A549 (cell line): ENCODE data around the gene MCM3AP. TPM values are rescaled to one million over a fixed set of nuclear protein-coding genes. Genes with fewer than 3 reads are reported as not detected.

ENCODE experiments used
- ATAC-seq, 2 experiments: fragments of 200-7000 bp in 1 of 2; fragments of >200 bp in 1 of 2; cut with Nextera tagmentation in 1 of 2; cut with Tn5 transposase in 1 of 2; 3 replicates each; pipeline versions ENCODE4 v1.8.0 to v1.9.1; 2018 to 2020; ENCODE audit warnings: mild to moderate bottlenecking in 1 of 2, moderate library complexity in 1 of 2
- CTCF ChIA-PET: fragments of 300-600 bp; sonication (Branson Sonifier 250); formaldehyde crosslinking; extraction: SDS; loops from one replicate; lab custom pipeline; 2021; ENCODE audit warnings: antibody characterized with exemption, inconsistent platforms; lab: Yijun Ruan, JAX
- POLR2A ChIA-PET: fragments of 350-600 bp; formaldehyde crosslinking; extraction: SDS; loops from one replicate; lab custom pipeline; 2021; ENCODE audit warnings: antibody characterized with exemption, inconsistent platforms; lab: Yijun Ruan, JAX
- DNase-seq, 2 experiments: peaks; one replicate each; pipeline versions ENCODE4 v3.0.0 to v3.0.0-alpha.2; 2011 to 2016; ENCODE audit warnings: low read depth in 1 of 2, low spot score in 1 of 2
- FAIRE-seq: peaks from 2 replicates; lab custom pipeline; 2011; peaks lifted over from hg19 to GRCh38; lab: Jason Lieb, UNC
- H3K27ac ChIP-seq, 2 experiments: fragments of >200 bp; sonication (Bioruptor Twin); formaldehyde crosslinking; 3 replicates each; pipeline ENCODE4 v1.5.1; 2016 to 2017
- H3K4me1 ChIP-seq: fragments of >200 bp; sonication (Bioruptor Twin); formaldehyde crosslinking; 3 replicates; pipeline ENCODE4 v1.6.1; 2016
- H3K4me2 ChIP-seq: fragments of >200 bp; sonication (Bioruptor Twin); formaldehyde crosslinking; 3 replicates; pipeline ENCODE4 v1.6.1; 2016
- H3K4me3 ChIP-seq: fragments of >200 bp; sonication (Bioruptor Twin); formaldehyde crosslinking; 3 replicates; pipeline ENCODE4 v1.5.1; 2016
- H3K9me3 ChIP-seq: fragments of >200 bp; sonication (Bioruptor Twin); formaldehyde crosslinking; 3 replicates; pipeline ENCODE4 v1.6.1; 2016
- BHLHE40 ChIP-seq: IDR thresholded peaks from 2 replicates; pipeline ENCODE4 v1.6.1; 2012; ENCODE audit warnings: low read depth, low read length, inconsistent platforms
- CHD2 ChIP-seq: fragments of 150-350 bp; IDR thresholded peaks from 2 replicates; pipeline ENCODE4 v1.6.1; 2014; ENCODE audit warnings: low read length; ENCODE audit not compliant: partially characterized antibody
- CHD4 ChIP-seq: fragments of 200-600 bp; sonication (generic); IDR thresholded peaks from 2 replicates; pipeline ENCODE4 v1.6.1; 2016; ENCODE audit warnings: antibody characterized with exemption, mild to moderate bottlenecking, borderline replicate concordance
- HEYL ChIP-seq: fragments of 250-450 bp; sonication (Bioruptor Pico); IDR thresholded peaks from 2 replicates; pipeline ENCODE4 v1.8.0; 2021; ENCODE audit warnings: mild to moderate bottlenecking, moderate library complexity
- KDM5A ChIP-seq: fragments of 200-600 bp; sonication (generic); IDR thresholded peaks from 2 replicates; pipeline ENCODE4 v1.6.1; 2016; ENCODE audit warnings: antibody characterized with exemption, mild to moderate bottlenecking
- MAZ ChIP-seq: fragments of 150-350 bp; IDR thresholded peaks from 2 replicates; pipeline ENCODE4 v1.6.1; 2014; ENCODE audit warnings: antibody characterized with exemption, low read depth, low read length, borderline replicate concordance
- MYC ChIP-seq: IDR thresholded peaks from 2 replicates; pipeline ENCODE4 v1.6.1; 2012; ENCODE audit warnings: mild to moderate bottlenecking, inconsistent platforms, low read length, improper control_type of control experiment, borderline replicate concordance
- NFE2L2 ChIP-seq: fragments of 150-350 bp; conservative IDR thresholded peaks from 2 replicates; pipeline ENCODE4 v1.6.1; 2014; ENCODE audit warnings: low read length
- PHF8 ChIP-seq: fragments of 200-600 bp; sonication (generic); IDR thresholded peaks from 2 replicates; pipeline ENCODE4 v1.6.1; 2016; ENCODE audit warnings: low read depth, mild to moderate bottlenecking, antibody characterized with exemption, moderate library complexity, borderline replicate concordance
- POLR2A ChIP-seq: IDR thresholded peaks from 2 replicates; pipeline ENCODE4 v1.6.1; 2012; ENCODE audit warnings: mild to moderate bottlenecking, low read length
- RAD21 ChIP-seq, 2 experiments: fragments of >200 bp in 1 of 2; sonication (Bioruptor Twin) in 1 of 2; formaldehyde crosslinking in 1 of 2; IDR thresholded peaks in 1 of 2; conservative IDR thresholded peaks in 1 of 2; 2 replicates in 1 of 2; 3 replicates in 1 of 2; pipeline ENCODE4 v1.6.1; 2012 to 2018; ENCODE audit warnings: inconsistent platforms in 1 of 2
- RARB ChIP-seq: fragments of 250-450 bp; sonication (Bioruptor Pico); IDR thresholded peaks from 2 replicates; pipeline ENCODE4 v1.8.0; 2021; ENCODE audit warnings: mild to moderate bottlenecking, moderate library complexity
- RFX5 ChIP-seq: fragments of 450-650 bp; IDR thresholded peaks from 2 replicates; pipeline ENCODE4 v1.7.1; 2014; ENCODE audit warnings: antibody characterized with exemption, mild to moderate bottlenecking, moderate library complexity
- SMC3 ChIP-seq: fragments of >200 bp; sonication (Bioruptor Twin); formaldehyde crosslinking; IDR thresholded peaks from 3 replicates; pipeline ENCODE4 v1.6.1; 2018; ENCODE audit warnings: inconsistent platforms
- TFCP2L1 ChIP-seq: fragments of 250-450 bp; sonication (Bioruptor Pico); IDR thresholded peaks from 2 replicates; pipeline ENCODE4 v1.5.0; 2021; ENCODE audit warnings: mild to moderate bottlenecking
- TP53 ChIP-seq: fragments of 250-450 bp; sonication (Bioruptor Pico); IDR thresholded peaks from 2 replicates; pipeline ENCODE4 v1.5.0; 2021; ENCODE audit warnings: mild to moderate bottlenecking, moderate library complexity
- ZC3H11A ChIP-seq: fragments of 450-650 bp; IDR thresholded peaks from 2 replicates; pipeline ENCODE4 v1.6.1; 2014; ENCODE audit warnings: antibody characterized with exemption, mild to moderate bottlenecking
- ZFP36 ChIP-seq: fragments of 450-650 bp; IDR thresholded peaks from 2 replicates; pipeline ENCODE4 v1.6.1; 2014; ENCODE audit warnings: borderline replicate concordance; ENCODE audit not compliant: partially characterized antibody
- ZSCAN20 ChIP-seq: fragments of 250-450 bp; sonication (Bioruptor Pico); IDR thresholded peaks from 2 replicates; pipeline ENCODE4 v1.8.0; 2022; ENCODE audit warnings: mild to moderate bottlenecking, moderate library complexity
- WGBS: methylation state at CpG from one replicate; pipeline ENCODE4 v1.1.6; 2017; ENCODE audit errors: missing lambda C conversion rate; 5-methylcytosine and 5-hydroxymethylcytosine counted together
- polyA plus RNA-seq, 4 experiments: library from polyadenylated mRNA; depleted of rRNA in 3 of 4; stranded (reverse); fragments of >200 nt; fragmentation: RNase III in 1 of 4; extraction: RNeasy Plus Mini Kit Qiagen cat#74134 plus additional on column Dnase treatment in 1 of 4; gene quantifications; 2 replicates in 3 of 4; 3 replicates in 1 of 4; pipeline ENCODE4 v1.2.3, GENCODE V29; 2011 to 2017
- TF ChIP-seq, protein P1 (sequence below): fragments of 150-350 bp; IDR thresholded peaks from 2 replicates; pipeline ENCODE4 v1.6.1; 2014; ENCODE audit warnings: low read depth, mild to moderate bottlenecking, low read length
- TF ChIP-seq, protein P2 (sequence below): fragments of 250-450 bp; sonication (Bioruptor Pico); IDR thresholded peaks from 2 replicates; pipeline ENCODE4 v1.5.0; 2020; ENCODE audit warnings: low read depth, mild to moderate bottlenecking, moderate library complexity
- TF ChIP-seq, protein P3 (sequence below): fragments of >200 bp; sonication (Bioruptor Twin); formaldehyde crosslinking; IDR thresholded peaks from 2 replicates; pipeline ENCODE4 v1.6.1; 2016
- TF ChIP-seq, protein P4 (sequence below): IDR thresholded peaks from 2 replicates; pipeline ENCODE4 v1.6.1; 2012; ENCODE audit warnings: low read depth, borderline replicate concordance
- TF ChIP-seq, protein P5 (sequence below): fragments of >200 bp; sonication (Bioruptor Twin); formaldehyde crosslinking; IDR thresholded peaks from 3 replicates; pipeline ENCODE4 v1.5.1; 2016

Gene MCM3AP
- polyA plus RNA-seq, 2 of the 4 experiments (the other 2 are of a cell fraction): 41.2 to 43.6 TPM

DNA sequence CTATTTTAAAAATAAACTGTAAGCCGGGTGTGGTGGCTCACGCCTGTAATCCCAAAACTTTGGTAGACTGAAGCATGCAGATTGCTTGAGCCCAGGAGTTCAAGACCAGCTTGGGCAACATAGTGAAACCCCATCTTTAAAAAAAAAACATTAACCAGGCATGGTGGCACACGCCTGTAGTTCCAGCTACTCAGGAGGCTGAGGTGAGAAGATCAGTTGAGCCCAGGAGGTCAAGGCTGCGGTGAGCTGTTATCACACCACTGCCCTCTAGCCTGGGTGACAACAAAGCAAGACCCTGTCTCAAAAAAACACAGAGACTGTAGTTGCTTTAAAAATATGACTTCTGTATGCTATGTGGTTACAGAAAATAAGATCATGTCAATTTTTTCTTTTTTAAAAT is 32.6 kb downstream of the MCM3AP start:
- POLR2A ChIA-PET: no interaction called here
- no peak overlapping the region for H3K27ac ChIP-seq
- WGBS: 90% methylated on average over 4 of the region's 4 CpGs
- H3K4me1 ChIP-seq: no peaks in the 10 kb centered on the region
- CTCF ChIA-PET: interaction anchor here (0.9 kb wide), 2 partner anchors 12 to 109 kb away, joined by 3 read pairs; no protein-coding TSS in a partner anchor
- ATAC-seq (no peak), DNase-seq (no peak), FAIRE-seq (no peak)
- TF ChIP-seq CHD4 (no peak), POLR2A (no peak), MYC (no peak), CHD2 (no peak), KDM5A (no peak), RFX5 (no peak), RARB (CRISPR knock-in tag) (no peak), ZSCAN20 (no peak), SMC3 (no peak)
- TF ChIP-seq, protein P1, sequence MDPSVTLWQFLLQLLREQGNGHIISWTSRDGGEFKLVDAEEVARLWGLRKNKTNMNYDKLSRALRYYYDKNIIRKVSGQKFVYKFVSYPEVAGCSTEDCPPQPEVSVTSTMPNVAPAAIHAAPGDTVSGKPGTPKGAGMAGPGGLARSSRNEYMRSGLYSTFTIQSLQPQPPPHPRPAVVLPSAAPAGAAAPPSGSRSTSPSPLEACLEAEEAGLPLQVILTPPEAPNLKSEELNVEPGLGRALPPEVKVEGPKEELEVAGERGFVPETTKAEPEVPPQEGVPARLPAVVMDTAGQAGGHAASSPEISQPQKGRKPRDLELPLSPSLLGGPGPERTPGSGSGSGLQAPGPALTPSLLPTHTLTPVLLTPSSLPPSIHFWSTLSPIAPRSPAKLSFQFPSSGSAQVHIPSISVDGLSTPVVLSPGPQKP: no peak
- TF ChIP-seq, protein P2, sequence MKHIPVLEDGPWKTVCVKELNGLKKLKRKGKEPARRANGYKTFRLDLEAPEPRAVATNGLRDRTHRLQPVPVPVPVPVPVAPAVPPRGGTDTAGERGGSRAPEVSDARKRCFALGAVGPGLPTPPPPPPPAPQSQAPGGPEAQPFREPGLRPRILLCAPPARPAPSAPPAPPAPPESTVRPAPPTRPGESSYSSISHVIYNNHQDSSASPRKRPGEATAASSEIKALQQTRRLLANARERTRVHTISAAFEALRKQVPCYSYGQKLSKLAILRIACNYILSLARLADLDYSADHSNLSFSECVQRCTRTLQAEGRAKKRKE: no peak
- H3K9me3 ChIP-seq: no peaks in the 10 kb centered on the region
- no peak overlapping the region for H3K4me3 ChIP-seq
- H3K4me2 ChIP-seq: no peak overlapping the region

DNA sequence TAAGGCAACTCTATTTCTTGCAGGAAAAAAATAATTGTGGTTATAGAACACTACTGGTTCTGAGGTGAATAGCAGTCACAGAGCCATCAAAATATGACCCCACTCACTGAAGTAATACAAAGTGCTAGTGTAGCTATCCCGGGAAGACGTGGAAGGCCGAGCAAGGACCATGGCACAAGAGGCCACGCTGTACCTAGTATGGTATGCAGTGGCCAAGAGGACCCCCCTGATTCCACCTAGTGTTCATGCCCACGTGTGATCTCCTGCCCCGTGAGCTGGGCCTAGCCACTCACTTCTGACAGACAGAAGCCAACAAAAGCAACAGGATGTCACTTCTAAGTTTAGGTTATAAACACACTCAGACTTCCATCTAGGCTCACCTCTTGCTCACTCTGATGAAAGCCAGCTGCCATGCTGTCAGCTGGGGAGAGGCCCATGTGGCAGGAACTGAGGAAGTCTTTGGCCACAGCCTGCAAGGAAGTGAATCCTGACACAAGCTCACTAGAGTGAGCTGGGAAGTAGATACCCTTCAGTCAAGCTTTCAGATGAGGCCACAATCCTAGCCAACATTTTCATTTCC is 35.2 kb downstream of the MCM3AP start:
- POLR2A ChIA-PET: no interaction called here

DNA sequence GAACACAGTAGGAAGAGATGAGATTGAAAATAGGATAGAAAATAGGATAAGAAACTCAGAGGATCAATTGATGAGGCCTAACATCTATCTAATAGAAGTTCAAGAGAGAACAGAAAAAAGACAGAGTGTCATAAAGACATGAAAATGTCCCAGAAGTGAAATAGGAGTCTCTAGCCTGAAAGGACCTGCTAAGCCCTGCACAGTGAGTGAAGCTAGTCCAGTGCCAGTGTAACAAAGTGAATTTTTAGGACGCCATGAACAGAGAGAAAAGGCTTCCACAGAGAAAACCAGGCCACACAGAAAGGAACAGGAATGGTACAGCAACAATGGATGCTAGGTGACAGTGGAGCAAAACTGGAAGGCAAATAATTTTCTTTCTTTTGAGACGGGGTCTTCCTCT is 36.6 kb downstream of the MCM3AP start:
- H3K4me1 ChIP-seq: no peaks in the 10 kb centered on the region
- TF ChIP-seq BHLHE40 (no peak), HEYL (CRISPR knock-in tag) (no peak), ZC3H11A (no peak), ZFP36 (no peak)
- TF ChIP-seq, protein P3, sequence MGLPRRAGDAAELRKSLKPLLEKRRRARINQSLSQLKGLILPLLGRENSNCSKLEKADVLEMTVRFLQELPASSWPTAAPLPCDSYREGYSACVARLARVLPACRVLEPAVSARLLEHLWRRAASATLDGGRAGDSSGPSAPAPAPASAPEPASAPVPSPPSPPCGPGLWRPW: no peak
- TF ChIP-seq, protein P4, sequence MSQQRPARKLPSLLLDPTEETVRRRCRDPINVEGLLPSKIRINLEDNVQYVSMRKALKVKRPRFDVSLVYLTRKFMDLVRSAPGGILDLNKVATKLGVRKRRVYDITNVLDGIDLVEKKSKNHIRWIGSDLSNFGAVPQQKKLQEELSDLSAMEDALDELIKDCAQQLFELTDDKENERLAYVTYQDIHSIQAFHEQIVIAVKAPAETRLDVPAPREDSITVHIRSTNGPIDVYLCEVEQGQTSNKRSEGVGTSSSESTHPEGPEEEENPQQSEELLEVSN: no peak
- TF ChIP-seq, protein P5, sequence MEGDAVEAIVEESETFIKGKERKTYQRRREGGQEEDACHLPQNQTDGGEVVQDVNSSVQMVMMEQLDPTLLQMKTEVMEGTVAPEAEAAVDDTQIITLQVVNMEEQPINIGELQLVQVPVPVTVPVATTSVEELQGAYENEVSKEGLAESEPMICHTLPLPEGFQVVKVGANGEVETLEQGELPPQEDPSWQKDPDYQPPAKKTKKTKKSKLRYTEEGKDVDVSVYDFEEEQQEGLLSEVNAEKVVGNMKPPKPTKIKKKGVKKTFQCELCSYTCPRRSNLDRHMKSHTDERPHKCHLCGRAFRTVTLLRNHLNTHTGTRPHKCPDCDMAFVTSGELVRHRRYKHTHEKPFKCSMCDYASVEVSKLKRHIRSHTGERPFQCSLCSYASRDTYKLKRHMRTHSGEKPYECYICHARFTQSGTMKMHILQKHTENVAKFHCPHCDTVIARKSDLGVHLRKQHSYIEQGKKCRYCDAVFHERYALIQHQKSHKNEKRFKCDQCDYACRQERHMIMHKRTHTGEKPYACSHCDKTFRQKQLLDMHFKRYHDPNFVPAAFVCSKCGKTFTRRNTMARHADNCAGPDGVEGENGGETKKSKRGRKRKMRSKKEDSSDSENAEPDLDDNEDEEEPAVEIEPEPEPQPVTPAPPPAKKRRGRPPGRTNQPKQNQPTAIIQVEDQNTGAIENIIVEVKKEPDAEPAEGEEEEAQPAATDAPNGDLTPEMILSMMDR: no peak
- ChIA-PET POLR2A (no interaction called here), CTCF (interaction anchor here (0.9 to 1.6 kb wide), 3 partner anchors 12 to 19 kb away, joined by 4 read pairs; no protein-coding TSS in a partner anchor)
- H3K4me2 ChIP-seq: no peak overlapping the region
- ATAC-seq (no peak), FAIRE-seq (no peak), DNase-seq (no peak)
- H3K9me3 ChIP-seq: no peaks in the 10 kb centered on the region
- WGBS: 83% methylated on average over 2 of the region's 2 CpGs
- no peak overlapping the region for H3K27ac ChIP-seq
- H3K4me3 ChIP-seq: no peak overlapping the region

More for the DNA sequence above, 35.2 kb downstream of the MCM3AP start:
- Histone ChIP-seq H3K9me3 (no peaks in the 10 kb centered on the region), H3K4me1 (no peaks in the 10 kb centered on the region), H3K27ac (no peak overlapping the region), H3K4me2 (no peak overlapping the region), H3K4me3 (no peak overlapping the region)
- TF ChIP-seq PHF8 (no peak), POLR2A (no peak), MAZ (no peak), TP53 (CRISPR knock-in tag) (no peak), RAD21 (conservative IDR thresholded peaks at IDR 0.05 in 1 of 2, IDR thresholded peaks at IDR 0.05 in 1 of 2) (no peak), TFCP2L1 (CRISPR knock-in tag) (no peak), NFE2L2 (no peak)
- TF ChIP-seq, protein P2: no peak
- ATAC-seq (no peak), FAIRE-seq (no peak), DNase-seq (no peak)
- CTCF ChIA-PET: interaction anchor here (1.2 to 1.6 kb wide), 2 partner anchors 10 to 14 kb away, joined by 4 read pairs; no protein-coding TSS in a partner anchor
- 91% methylated on average over 6 of the region's 6 CpGs for whole genome bisulfite sequencing
